Progenitor cell of endocrine pancreas (in vitro differentiated cells): ENCODE measurements around the gene SOCS1. TPM values are rescaled to one million over a fixed set of nuclear protein-coding genes. Genes with fewer than 3 reads are reported as not detected.
A peak's percentile ranks its signal among the peaks of the same experiment; 100 is the strongest.
"Not testable (repeated sequence)": the region's sequence is repeated elsewhere in the genome, so short reads cannot be mapped to it uniquely, and the experiment has no call there.

Source experiments
- DNase-seq: peaks from one replicate; pipeline ENCODE4 v3.0.0; 2021; ENCODE audit warnings: low spot score; ENCODE audit not compliant: unreplicated experiment
- H3K27ac Mint-ChIP-seq: 2 replicates; pipeline ENCODE4 v1.8.0; 2021; ENCODE audit warnings: mild to moderate bottlenecking, moderate library complexity, mixed read lengths
- H3K27me3 Mint-ChIP-seq: 2 replicates; pipeline ENCODE4 v1.8.0; 2021; ENCODE audit warnings: mixed read lengths
- H3K36me3 Mint-ChIP-seq: 2 replicates; pipeline ENCODE4 v1.8.0; 2022; ENCODE audit warnings: mixed read lengths; ENCODE audit not compliant: insufficient read depth
- H3K4me1 Mint-ChIP-seq: 2 replicates; pipeline ENCODE4 v1.8.0; 2021; ENCODE audit warnings: low read depth, mixed read lengths
- H3K4me3 Mint-ChIP-seq: 2 replicates; pipeline ENCODE4 v1.8.0; 2021; ENCODE audit warnings: low read depth, mild to moderate bottlenecking, moderate library complexity, mixed read lengths
- H3K9me3 Mint-ChIP-seq: 2 replicates; pipeline ENCODE4 v1.8.0; 2021; ENCODE audit warnings: low read depth, mixed read lengths
- CTCF ChIP-seq: fragments of 200-600 bp; sonication (generic); IDR thresholded peaks from one replicate; pipeline ENCODE4 v1.5.0; 2021; ENCODE audit warnings: antibody characterized with exemption, mild to moderate bottlenecking; ENCODE audit not compliant: unreplicated experiment
- total RNA-seq: library from RNA; stranded (reverse); gene quantifications from 2 replicates; pipeline ENCODE4 v1.2.1, GENCODE V29; 2021

The SOCS1 gene
- total RNA-seq, 1 donor from 2014 or later: 6.6 TPM

- H3K4me3 Mint-ChIP-seq: no peak overlapping the region
- peak overlapping the region; percentile 81 for H3K27ac Mint-ChIP-seq
- no peak for TF ChIP-seq CTCF
- no peaks in the 10 kb centered on the region for H3K9me3 Mint-ChIP-seq
- H3K27me3 Mint-ChIP-seq: no peaks in the 10 kb centered on the region
- peaks cover 27% of the 10 kb centered on the region for H3K4me1 Mint-ChIP-seq
- DNase-seq: no peak
- no peaks in the 10 kb centered on the region for H3K36me3 Mint-ChIP-seq
These were observed 40.3 kb upstream of the SOCS1 start for GRCh38 chr16:11296351-11296705.

- DNase-seq: no peak
- no peak overlapping the region for H3K27ac Mint-ChIP-seq
- TF ChIP-seq CTCF: no peak
- peaks cover 28% of the 10 kb centered on the region for H3K4me1 Mint-ChIP-seq
- no peaks in the 10 kb centered on the region for H3K9me3 Mint-ChIP-seq
- H3K36me3 Mint-ChIP-seq: no peaks in the 10 kb centered on the region
- no peak overlapping the region for H3K4me3 Mint-ChIP-seq
- H3K27me3 Mint-ChIP-seq: no peaks in the 10 kb centered on the region
These were observed 39.7 kb upstream of the SOCS1 start for GRCh38 chr16:11295672-11296071.

GRCh38 chr16:11292076-11292748, 36.2 kb upstream of the SOCS1 start:
- peaks cover 19% of the 10 kb centered on the region for H3K4me1 Mint-ChIP-seq
- H3K27me3 Mint-ChIP-seq: no peaks in the 10 kb centered on the region
- no peak overlapping the region for H3K4me3 Mint-ChIP-seq
- no peak for TF ChIP-seq CTCF
- H3K36me3 Mint-ChIP-seq: no peaks in the 10 kb centered on the region
- no peaks in the 10 kb centered on the region for H3K9me3 Mint-ChIP-seq
- DNase-seq: no peak
- H3K27ac Mint-ChIP-seq: no peak overlapping the region

- Mint-ChIP-seq H3K27me3 (no peaks in the 10 kb centered on the region), H3K36me3 (no peaks in the 10 kb centered on the region), H3K4me1 (peaks cover 11% of the 10 kb centered on the region), H3K9me3 (no peaks in the 10 kb centered on the region), H3K4me3 (no peak overlapping the region), H3K27ac (no peak overlapping the region)
- TF ChIP-seq CTCF: no peak
- DNase-seq: no peak
These were observed 35.2 kb upstream of the SOCS1 start for GRCh38 chr16:11291091-11291703.

- no peak for TF ChIP-seq CTCF
- Mint-ChIP-seq H3K4me1 (peaks cover 11% of the 10 kb centered on the region), H3K27me3 (no peaks in the 10 kb centered on the region), H3K4me3 (no peak overlapping the region), H3K27ac (peak overlapping the region; percentile 58), H3K36me3 (no peaks in the 10 kb centered on the region), H3K9me3 (no peaks in the 10 kb centered on the region)
- no peak for DNase-seq
These were observed 34.3 kb upstream of the SOCS1 start for GRCh38 chr16:11290102-11290893.

GRCh38 chr16:11289696-11290095, 33.7 kb upstream of the SOCS1 start:
- not testable (repeated sequence) for H3K27ac Mint-ChIP-seq, H3K36me3 Mint-ChIP-seq, H3K4me1 Mint-ChIP-seq, H3K9me3 Mint-ChIP-seq, H3K27me3 Mint-ChIP-seq, H3K4me3 Mint-ChIP-seq, DNase-seq
